Upper lobe of left lung (tissue), 4 donors: ENCODE measurements around the gene C3orf18.

Source experiments
- EP300 ChIP-seq, 4 donors: sonication (generic); formaldehyde crosslinking; IDR thresholded peaks; one replicate each; pipeline ENCODE4 v1.5.1; 2017; ENCODE audit warnings: antibody characterized with exemption in 4 of 4, control low read depth in 2 of 4
- POLR2AphosphoS5 ChIP-seq, 2 donors: sonication (generic); formaldehyde crosslinking; IDR thresholded peaks; one replicate each; pipeline ENCODE4 v1.5.1; 2017; ENCODE audit warnings: antibody characterized with exemption in 2 of 2
- TF ChIP-seq, protein P1 (sequence below), 6 experiments: fragments of 450-650 bp in 4 of 6; fragments of 200-600 bp in 2 of 6; sonication (generic) in 2 of 6; IDR thresholded peaks; one replicate each; pipeline ENCODE4 v1.5.1; 2016 to 2019; ENCODE audit warnings: antibody characterized with exemption in 6 of 6

DNA sequence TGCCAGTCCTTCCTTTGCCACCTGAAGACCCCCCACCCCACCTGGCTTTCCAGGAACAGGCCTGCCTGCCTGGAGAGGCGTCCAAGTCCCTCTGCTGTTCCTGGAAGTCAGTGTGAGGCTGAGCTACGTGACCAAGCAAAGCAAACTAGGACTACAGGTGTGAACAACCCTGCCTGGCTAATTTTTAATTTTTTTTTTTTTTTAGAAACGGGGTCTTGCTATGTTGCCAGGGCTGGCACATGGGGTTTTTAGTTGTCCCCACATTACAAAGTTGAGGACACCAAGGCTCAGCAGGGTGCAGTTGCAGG, 19.2 kb upstream of the C3orf18 start:
- TF ChIP-seq, protein P1, sequence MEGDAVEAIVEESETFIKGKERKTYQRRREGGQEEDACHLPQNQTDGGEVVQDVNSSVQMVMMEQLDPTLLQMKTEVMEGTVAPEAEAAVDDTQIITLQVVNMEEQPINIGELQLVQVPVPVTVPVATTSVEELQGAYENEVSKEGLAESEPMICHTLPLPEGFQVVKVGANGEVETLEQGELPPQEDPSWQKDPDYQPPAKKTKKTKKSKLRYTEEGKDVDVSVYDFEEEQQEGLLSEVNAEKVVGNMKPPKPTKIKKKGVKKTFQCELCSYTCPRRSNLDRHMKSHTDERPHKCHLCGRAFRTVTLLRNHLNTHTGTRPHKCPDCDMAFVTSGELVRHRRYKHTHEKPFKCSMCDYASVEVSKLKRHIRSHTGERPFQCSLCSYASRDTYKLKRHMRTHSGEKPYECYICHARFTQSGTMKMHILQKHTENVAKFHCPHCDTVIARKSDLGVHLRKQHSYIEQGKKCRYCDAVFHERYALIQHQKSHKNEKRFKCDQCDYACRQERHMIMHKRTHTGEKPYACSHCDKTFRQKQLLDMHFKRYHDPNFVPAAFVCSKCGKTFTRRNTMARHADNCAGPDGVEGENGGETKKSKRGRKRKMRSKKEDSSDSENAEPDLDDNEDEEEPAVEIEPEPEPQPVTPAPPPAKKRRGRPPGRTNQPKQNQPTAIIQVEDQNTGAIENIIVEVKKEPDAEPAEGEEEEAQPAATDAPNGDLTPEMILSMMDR (IDR thresholded peaks at IDR 0.05): no peak
- TF ChIP-seq POLR2AphosphoS5 (IDR thresholded peaks at IDR 0.05) (no peak), EP300 (IDR thresholded peaks at IDR 0.05) (no peak)
